Fibroblast of skin of scalp (primary cell): ENCODE results near the gene WDR27.

Source experiments
- DNase-seq: peaks from one replicate; pipeline ENCODE4 v3.0.0-alpha.2; 2013

Gene WDR27

DNA sequence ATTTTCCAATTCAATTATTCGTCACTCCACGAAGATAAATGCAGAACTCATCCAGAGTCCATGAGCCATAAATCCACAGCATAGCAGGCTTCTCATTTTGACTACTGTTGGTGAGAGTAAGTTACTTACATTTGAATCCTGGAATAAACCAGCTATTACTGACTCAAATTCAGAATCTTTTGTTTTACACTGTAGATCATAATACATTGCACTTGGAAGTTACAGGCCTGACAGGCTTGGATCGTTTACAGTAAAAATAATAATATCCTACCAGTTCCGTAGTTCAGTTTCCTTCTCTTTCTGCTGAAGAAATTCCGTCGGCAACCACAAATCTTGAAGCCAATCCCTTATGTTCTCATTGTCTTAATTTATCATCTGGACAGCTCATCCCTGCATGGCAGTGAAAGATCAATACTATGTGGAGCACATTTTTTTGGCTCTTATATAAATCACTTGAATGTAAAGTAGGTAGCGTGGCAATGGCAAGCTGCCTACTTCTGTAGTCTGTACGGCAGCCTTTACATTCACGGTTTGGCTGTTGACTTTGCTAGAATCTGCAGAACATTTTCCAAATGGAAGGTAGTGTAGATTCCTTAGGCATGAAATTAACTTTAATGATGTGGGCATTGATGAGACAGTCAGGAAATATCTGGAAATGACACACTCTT is 142.9 kb downstream of the WDR27 start:
- peak; percentile 79 for DNase-seq

DNA sequence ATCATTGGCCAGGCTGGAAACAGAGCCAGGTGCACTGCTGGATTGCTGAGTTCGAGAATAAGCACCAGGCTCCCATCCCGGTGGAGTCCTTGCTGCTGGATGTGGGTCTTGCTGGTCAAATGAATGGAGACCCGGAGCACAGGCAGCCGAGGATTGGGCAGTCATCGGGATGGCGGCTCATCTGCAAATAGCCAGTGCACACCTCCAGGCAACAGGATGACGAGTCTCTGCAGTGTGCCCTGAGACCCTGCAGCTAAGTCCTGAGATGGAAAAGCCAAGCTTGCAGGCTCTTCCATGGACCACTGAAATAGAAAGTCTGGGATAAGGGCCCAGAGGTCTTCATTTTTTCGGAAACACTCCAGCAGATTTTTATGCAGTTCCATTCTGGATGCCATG is 143.5 kb downstream of the WDR27 start:
- DNase-seq = no peak

DNA sequence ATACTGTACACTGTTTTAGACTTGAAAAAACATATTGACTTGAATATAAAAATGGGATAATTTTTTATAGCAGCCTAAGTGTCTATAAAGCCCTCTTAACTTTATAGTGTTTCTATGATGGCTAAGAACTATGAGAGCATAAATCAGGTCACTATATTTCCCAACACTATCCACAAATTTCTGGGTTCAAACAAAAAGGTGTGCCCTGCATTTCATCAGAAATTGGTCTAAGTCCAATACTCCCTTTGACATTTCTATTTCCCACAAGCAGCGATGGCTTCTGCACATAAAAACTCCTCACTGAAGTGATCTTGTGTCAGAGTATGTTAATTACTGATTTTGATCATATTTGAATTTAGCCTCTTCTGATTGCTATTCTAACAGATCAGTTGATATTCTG is 143.9 kb downstream of the WDR27 start:
- no peak for DNase-seq

DNA sequence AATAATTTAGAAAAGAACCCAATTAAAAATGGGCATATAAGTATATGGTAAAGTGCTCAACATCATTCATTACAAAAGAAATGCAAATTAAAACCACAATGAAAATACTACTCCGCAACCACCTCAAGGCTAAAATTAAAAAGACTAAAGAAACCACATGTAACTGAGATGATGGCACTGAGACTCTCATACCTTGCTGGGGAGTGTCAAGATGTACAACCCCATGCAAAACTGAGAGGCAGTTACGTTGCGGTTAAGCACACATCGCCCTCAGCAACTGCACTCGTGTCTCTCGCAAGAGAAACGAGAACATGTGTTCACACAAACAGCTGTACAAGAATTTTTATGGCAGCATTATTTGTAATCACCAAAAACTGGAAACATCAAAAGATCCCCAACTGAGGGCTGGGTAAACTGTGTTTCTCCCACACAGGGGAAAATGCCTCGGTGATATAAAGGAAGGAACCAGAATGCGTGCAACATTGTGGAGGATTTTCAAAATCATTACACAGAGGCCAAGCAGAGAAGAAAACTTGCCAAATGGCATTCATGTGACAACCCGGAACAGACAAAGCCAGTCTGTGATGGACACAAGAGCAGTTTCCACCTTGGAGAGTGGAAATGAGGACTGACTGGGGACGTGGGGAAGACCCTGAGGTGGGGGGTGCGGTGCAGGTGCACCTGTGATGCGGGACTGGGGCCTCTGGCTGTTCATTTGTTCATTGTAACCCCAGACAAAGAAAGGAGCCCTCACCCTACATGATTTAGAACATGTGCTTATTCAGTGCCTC is 144.9 kb downstream of the WDR27 start:
- DNase-seq = no peak

DNA sequence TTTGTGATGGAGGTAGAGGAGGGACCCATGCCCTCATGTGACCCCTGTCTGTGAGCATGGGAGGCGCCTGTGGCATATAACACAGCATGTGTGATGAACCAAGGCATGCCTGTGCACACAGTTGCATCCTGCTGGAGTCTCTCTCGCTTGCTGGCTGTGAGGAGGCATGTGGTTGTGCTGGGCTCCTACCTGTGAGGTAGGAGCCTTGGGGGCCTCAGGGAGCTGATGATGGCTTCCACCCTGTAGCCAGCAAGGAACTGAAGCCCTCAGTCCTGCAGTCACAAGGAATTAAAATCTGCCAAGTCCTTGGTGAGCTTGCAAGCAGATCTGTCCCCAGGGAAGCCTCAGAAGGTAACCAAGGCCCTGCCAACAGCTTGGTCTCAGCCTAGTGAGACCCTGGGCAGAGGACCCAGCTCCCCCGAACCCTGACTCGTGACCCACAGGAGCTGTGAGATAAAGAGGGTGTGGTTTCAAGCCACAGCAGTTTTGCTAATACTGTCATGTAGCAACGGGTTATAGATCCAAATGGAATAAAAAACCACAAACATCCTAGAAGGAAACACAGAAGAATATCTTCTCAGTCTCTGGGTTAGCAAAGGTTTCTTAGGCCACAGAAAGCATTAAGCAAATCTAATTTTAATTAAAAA is 145.7 kb downstream of the WDR27 start:
- DNase-seq = no peak

DNA sequence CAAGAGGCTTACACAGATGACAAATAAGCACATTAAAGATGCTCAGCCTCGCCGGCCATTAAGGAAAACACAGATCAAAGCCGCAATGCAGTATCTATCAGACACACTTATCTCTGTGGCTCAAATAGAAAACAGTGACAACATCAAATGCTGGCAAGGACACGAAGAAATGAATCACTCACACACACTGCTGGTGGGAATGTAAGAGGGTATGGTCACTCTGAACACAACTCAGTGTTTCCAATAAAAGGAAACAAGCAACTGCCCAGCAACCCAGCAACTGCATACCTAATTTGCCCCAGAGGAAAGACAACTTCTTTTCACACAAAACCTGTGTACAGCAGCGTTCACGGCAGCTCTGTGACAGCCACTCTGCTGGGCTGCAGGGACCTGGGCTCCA is 155.8 kb downstream of the WDR27 start:
- no peak for DNase-seq

DNA sequence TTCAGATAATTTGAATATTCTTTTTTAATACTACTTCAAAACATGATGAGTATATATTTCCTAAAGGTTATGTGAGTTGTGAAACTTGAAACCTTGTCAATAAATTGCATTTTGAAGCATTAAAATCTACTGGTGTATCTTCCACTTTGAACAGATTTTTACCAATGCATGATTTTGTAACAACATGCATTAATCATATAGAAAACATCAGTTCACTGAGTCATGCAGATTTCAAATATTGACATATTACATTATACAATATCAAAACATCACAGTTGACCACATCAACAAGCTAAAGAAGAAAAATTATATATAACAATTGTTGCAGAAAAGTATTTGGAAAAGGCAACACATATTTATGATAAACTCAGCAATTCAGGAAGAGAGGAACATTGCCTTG is 158.1 kb downstream of the WDR27 start:
- no peak for DNase-seq

DNA sequence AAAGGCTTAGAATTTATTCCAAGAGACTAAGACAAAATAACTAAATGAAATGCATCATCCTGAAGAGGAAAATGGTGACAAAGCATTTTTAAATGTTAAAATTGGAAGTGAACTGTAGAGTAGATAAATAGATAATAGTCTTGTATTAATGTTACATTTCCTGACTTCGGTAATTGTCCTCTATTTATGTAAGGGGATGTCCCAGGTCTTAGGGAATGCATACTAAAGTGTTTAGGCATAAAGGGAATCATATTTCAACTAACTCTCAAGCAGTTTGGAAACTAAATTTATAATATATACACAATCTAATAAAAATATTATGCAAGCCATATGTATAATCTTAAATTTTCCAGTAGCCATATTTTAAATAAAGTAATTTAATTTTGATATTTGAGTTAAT is 159.3 kb downstream of the WDR27 start:
- DNase-seq = no peak

DNA sequence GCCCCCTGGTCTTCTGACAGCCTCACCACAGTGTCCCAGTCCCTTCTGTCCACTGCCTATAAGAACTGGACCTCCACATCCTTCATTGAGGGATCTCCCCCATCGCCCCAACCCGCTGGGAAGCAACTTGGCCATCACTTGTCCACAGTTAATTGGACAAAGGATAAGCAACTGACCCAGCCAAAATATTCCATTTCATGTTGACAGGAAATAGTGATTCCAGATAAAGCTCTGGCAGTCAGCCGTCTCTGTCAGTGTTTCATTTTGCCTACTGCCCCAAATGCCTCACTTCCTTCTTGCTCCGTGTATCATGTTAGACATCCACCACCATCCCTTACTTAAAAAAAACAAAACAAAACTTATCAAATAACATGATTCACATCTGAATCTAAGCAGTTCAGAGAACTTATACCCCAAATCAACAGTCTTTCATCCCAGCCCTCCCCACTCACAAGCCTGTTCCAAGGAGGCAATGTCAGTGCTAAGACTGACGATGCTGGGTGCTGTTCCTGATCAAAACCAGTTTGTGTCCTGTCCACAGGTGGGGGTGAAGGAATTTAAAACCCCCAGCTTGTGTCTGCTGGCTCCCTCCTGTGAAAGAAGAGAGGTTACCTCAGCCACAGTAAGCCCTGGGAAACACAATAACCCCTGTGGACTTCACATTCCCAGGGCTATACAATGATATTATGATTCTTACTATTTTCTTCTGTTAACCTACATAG is 162.5 kb downstream of the WDR27 start:
- DNase-seq = no peak

DNA sequence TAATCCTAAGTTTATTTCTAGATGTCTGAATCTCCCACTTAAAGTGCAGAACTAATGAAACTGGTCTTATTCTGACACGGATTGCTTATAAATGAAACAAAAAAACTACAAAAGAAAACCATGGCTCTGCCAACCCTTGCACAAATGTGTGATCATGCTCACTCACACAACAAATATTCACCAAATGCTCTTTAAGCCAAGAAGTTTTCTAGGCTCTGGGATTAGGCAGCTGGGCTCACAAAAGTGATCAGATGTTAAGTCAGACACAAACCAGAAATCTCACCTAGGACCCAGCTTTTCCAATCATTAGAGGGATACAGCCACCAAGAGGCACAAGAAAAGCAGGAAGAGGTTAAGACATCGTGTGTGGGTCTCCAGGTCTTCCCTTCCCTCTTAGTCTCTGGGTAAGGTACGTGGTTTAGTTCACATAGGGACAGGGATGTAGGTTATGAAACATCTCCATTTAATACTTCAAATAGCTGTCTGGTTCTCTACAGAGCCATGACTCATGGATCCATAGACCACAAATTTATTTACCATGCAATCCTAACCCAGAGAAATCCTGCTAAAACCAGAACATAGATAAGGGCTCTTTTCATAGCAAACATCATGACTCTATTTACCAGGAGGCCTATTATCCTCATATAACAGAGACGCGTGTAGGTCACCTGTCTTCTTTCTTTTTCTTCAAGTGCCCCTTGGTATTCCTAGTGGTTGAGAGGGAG is 165.2 kb downstream of the WDR27 start:
- peak; percentile 71 for DNase-seq

DNA sequence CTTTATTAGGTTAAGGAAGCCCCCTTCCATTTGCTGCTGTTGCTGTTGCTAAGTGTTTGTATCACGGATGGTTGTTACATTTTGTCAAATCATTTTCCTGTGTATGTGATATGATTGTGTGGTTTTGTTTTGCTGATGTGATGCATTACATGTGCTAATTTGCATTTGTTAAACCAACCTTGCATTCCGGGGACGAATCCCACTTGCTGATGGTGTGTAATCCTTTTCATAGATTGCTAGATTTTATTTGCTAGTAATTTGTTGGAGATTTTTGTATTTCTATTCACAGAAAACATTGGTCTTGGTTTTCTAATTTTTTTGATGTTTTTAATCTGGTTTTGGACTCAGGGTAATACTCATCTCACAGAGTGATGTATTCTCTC is 167.8 kb downstream of the WDR27 start:
- DNase-seq = no peak

DNA sequence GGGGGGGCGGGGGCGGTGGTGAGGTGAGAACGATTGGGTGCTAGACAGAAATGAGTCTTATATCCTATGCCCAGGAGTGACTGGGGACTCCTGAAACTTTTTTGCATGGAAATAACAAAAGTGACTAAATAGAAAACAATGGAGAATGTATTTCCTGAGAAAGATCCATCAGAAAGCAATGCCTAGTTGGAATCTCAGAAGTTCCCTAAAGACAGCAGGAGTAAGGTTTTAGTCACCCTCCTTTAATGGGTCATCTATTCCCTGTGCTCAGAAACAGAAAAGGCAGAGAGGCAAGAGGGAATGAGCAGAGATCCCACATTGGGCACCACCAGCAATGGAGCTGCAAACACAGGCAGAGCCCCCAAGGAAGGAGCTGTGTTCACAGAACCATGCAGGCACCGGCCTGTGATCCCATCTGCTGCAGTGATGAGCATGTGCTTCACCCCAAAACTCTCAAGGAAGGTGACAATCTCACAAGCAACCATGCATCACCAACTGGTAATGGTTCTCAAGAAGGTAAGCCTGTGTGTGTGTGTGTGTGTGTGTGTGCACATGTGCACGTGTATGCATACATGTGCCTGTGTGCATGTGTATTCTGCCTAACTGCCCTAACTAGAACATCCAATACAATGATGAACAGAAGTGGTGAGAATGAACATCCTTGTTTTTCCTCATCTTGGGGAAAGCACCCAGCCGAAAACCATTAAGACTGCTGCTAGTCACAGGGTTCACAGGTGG is 168.4 kb downstream of the WDR27 start:
- no peak for DNase-seq

DNA sequence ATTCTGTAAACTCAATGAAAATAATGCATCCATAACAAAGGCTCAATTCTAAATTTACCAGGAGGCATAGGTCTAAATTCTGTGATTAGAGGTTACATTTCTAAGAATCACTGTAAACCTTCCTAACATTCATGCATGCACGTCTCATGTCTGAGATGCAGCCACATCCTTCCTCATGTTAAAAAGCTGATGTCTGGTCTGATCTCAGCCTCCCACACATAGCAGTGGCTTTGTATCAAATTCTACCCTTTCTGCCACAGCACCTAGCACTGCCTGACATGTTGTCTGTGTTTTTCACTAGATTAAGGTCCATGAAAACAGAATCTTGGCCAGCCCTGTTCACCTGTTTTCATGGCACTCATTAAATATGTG is 171.1 kb downstream of the WDR27 start:
- DNase-seq = no peak

DNA sequence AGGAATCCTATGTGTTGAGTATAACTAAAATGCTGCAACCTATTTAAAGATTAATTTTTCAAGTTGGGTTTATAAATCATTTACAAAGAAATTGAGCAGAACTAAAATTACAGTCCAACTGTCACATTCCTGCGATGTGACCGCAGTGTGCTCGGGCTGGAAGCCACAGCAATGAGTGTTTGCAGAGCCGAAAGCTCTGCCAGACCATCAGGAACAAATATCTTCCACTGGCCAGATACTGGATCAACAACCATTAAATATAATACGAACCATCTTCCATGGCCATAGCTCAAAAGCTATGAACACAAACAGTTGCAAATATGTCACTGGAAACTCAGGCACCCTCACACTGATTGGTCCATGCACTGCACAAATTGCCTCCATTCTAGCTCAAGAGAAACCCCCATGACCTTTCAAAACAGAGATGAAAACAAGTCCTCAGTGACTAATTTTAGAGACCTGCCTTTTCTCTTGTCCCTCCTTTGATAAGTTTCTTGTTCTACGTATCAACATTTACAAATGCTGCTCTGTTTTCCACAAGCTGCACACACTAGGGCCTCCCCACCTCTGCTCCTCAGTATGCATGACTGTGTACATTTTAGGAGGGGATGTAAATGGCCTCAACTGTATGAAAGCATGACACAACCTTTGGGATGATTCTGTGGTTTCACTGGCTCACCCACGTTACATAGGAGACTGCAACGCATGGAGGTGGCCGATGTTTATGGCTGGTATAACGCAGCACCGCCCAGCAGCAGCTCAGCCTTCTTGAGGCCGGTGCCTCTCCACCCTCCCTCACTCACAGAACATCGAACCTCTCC is 171.7 kb downstream of the WDR27 start:
- peak; percentile 85 for DNase-seq

DNA sequence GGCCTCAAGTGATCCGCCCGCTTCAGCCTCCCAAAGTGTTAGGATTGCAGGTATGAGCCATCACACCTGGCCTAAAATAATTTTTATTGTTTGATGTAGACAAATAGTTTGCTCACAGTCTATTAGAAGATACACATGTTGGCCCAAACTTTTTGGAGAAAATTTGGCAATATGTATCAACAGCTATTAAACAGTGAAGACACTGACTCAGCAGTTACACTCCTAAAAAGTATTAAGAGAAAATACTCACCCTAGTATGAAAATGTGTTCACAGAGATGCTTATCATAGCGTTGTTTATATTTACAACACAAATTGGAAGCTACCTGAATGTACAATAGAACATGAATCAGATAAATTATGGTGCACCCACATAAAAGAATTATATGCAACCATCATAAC is 173.1 kb downstream of the WDR27 start:
- no peak for DNase-seq

DNA sequence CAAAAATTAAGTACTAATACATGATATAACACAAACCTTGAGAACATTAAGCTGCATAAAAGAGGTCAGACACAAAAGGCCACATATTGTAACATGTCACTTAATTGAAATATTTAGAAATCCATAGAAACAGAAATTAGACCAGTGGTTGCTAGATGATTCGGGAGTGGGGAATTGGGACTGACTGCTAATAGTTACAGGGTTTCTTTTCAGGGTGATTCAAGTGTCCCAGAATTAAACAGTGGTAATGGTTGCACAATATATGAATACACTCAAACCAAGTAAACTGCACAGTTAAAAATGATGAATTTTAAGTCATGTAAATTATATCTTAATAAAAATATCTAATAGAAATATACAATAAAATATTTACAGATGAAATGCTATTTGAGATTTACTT is 174.5 kb downstream of the WDR27 start:
- DNase-seq = peak; percentile 66

DNA sequence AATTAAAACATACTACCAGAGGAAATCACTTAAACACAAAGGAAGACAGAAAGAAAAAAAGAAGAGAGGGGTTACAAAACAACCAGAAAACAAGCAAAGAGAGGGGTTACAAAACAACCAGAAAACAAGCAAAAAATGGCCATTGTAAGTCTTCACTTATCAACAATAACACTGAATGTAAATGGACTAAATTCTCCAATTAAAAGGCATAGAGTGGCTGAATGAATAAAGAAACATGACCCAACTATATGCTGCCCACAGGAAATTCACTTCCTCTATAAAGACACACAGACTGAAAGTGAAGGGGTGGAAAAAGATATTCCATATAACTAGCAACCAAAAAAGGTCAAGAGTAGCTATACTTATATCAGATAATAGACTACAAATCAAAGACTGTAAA is 180.0 kb downstream of the WDR27 start:
- DNase-seq = no peak

DNA sequence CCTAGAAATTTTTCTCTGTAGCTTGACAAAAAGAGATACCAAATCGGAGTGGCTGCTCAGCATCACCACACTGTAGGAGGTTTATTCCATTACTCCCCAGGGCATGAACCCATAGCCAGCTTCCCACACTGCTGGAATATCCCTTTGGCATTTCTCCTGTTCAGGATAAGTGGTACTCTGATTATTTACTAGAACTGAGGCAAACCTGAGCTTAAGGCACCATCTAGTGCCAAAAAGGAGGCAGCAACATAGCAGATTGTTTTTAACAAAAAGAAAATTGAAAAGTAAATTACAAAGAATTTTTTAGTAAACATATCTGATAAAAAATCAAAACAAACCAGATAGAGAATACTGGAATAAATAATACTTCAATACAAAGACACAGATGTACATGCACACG is 181.7 kb downstream of the WDR27 start:
- DNase-seq = peak; percentile 58

DNA sequence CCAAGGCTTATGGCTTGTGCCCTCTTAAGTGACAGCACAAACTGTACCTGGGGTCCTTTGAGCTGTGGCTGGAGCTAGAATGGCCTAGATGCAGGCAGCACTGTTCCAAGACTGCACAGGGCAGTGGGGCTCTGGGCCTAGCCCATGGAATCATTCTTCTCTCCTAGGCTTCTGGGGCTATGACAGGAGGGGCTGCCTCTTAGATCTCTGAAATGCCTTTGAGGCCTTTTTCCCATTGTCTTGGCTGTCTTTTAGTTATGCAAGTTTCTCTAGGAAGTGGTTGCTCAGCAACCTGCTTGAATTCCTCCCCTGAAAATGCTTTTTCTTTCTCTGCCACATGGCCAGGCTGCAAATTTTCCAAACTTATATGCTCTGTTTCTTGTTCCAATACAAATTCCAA is 183.4 kb downstream of the WDR27 start:
- DNase-seq = no peak

DNA sequence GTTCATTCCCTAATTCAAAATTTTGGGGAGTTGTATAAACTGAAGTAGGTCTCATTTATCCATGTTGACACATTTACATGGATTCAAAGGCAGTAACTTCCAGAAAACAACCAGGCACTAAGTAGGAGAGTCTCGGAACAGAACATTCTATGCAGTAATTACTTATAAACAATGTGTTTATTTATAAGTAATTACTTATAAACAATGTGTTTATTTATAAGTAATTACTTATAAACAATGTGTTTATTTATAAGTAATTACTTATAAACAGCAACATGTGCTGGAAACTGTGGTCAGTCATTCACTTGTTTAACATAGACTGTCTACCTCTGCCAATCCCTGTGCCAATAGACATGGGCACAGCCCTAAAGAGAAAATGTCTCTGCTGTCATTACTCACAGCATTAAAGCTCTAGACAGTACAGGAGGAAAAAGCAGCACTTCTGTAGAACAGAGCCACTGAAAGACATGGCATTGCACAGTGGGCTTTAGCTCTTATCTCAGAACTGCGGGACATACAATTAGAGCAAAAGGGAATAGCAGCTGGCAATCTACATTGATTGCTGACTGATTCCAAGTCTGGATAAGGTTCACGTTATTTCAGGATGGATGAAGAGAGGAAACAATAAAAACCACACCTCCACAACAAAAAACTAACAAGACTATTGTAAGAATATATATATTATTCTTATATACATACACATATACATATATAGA is 188.2 kb downstream of the WDR27 start:
- DNase-seq = no peak
